Activated CD8-positive, alpha-beta memory T cell treated with anti-CD3 and anti-CD28 coated beads for 24 hours (primary cell): Measurements from ENCODE around the gene METAP1D.
"Not testable (repeated sequence)": the region's sequence is repeated elsewhere in the genome, so short reads cannot be mapped to it uniquely, and the experiment has no call there.

ENCODE experiments used
- DNase-seq: peaks from one replicate; pipeline ENCODE4 v3.0.0-alpha.2; 2020

METAP1D gene

GRCh38 chr2:172050479-172051125, 50.8 kb downstream of the METAP1D start:
- no peak for DNase-seq

- no peak for DNase-seq
Measured at GRCh38 chr2:172052000-172052983, 52.5 kb downstream of the METAP1D start.

GRCh38 chr2:172053486-172053885, 53.7 kb downstream of the METAP1D start:
- no peak for DNase-seq

- DNase-seq, result no peak
Measured at GRCh38 chr2:172056293-172056692, 56.5 kb downstream of the METAP1D start.

GRCh38 chr2:172058660-172059059, 58.9 kb downstream of the METAP1D start:
- no peak for DNase-seq

- DNase-seq, result not testable (repeated sequence)
Measured at GRCh38 chr2:172060118-172060517, 60.4 kb downstream of the METAP1D start.

GRCh38 chr2:172062402-172063004, 62.8 kb downstream of the METAP1D start:
- no peak for DNase-seq

- no peak for DNase-seq
Measured at GRCh38 chr2:172063446-172063845, 63.7 kb downstream of the METAP1D start.

- no peak for DNase-seq
Measured at GRCh38 chr2:172065111-172065510, 65.4 kb downstream of the METAP1D start.

- DNase-seq, result no peak
Measured at GRCh38 chr2:172066394-172066886, 66.7 kb downstream of the METAP1D start.

GRCh38 chr2:172067905-172068304, 68.2 kb downstream of the METAP1D start:
- DNase-seq, result not testable (repeated sequence)

GRCh38 chr2:172070936-172071335, 71.2 kb downstream of the METAP1D start:
- no peak for DNase-seq

- no peak for DNase-seq
Measured at GRCh38 chr2:172072303-172072702, 72.5 kb downstream of the METAP1D start.

GRCh38 chr2:172072706-172073105, 73.0 kb downstream of the METAP1D start:
- DNase-seq, result no peak

- no peak for DNase-seq
Measured at GRCh38 chr2:172073518-172073917, 73.8 kb downstream of the METAP1D start.

GRCh38 chr2:172074254-172074653, 74.5 kb downstream of the METAP1D start:
- no peak for DNase-seq

- DNase-seq, result no peak
Measured at GRCh38 chr2:172079416-172079815, 79.7 kb downstream of the METAP1D start.

GRCh38 chr2:172079838-172080640, 80.3 kb downstream of the METAP1D start:
- DNase-seq, result no peak

GRCh38 chr2:172080641-172081220, 81.0 kb downstream of the METAP1D start:
- DNase-seq, result no peak

GRCh38 chr2:172081221-172082022, 81.7 kb downstream of the METAP1D start:
- DNase-seq, result no peak
